Neural progenitor cell (in vitro differentiated cells): ENCODE data around the gene THRAP3.

ENCODE experiments used
- CTCF ChIP-seq: fragments of 200-600 bp; sonication (generic); IDR thresholded peaks from 2 replicates; pipeline ENCODE4 v1.5.1; 2017; ENCODE audit warnings: antibody characterized with exemption, mild to moderate bottlenecking
- EZH2 ChIP-seq: fragments of 200-600 bp; sonication (generic); IDR thresholded peaks from 2 replicates; pipeline ENCODE4 v1.6.1; 2017; ENCODE audit warnings: antibody characterized with exemption, mild to moderate bottlenecking, moderate library complexity
- EZH2phosphoT487 ChIP-seq: fragments of 200-600 bp; sonication (generic); IDR thresholded peaks from 2 replicates; pipeline ENCODE4 v1.6.1; 2017; ENCODE audit warnings: antibody characterized with exemption

DNA sequence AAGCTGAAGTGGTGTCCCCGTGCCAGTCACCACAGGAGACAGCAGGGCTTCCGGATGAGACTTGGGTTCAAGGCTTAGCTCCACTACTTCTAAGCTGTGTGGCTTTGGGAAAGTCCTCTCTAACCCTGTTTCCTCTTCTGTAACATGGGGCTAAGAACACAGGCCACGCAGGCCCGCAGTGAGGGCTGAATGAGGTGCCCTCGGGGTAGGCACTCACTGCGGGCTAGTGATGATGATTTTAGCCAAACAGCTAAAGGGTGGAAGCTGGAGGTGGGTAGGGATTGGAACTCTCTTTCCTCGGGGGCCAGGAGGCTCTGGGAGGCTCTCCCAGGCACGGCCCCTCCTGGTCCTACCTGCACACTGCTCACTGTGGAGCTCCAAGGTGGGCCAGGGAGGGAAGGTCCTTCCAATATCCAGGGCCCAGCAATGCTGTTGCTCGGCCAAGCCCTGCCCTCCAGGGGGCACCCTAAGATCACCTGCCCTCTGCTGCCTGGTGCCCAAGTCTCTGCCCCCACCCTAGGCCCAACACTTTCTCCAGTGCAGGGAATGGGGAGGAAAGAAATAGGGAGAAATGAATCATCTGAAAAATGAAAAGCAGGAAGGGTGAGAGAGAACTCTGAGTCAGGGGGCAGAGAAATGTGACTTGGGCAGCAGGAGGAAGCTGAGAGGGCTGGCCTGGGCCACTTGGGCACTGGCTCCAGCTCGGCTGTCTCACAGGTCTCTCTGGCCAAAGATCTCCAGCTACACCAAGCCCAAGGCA lies 118.4 kb downstream of the THRAP3 start:
- peak; percentile 70 for TF ChIP-seq CTCF
- TF ChIP-seq EZH2, result no peak
- TF ChIP-seq EZH2phosphoT487, result no peak
